ENCODE measurements around the gene KCNQ1.

DNA sequence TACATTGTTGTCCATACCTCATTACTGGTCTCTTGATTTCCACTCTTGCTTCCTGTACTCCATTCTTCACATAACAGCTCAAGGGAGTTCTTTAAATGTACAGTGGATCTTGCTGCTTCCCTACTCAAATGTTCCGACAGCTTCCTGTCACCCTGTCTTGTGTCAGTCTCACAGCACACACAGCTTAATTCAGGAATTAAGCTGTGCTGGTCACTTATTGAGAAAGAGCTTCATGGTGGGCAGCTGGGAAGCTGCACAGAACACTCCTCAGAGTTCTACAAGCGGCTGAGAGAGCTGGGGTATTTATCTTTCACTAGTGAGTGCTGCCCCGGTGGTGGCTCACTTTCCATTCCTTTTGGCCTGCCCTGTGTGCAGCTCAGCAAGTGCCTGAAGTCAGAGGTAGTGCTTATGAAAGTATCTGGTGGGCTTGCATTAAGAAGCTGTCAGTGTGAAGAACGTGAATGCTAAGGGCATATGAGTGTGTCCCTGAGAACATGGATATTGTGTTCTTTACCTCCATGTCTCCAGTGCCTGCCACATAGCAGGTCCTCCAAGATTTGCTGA lies 206.3 kb downstream of the KCNQ1 start:
- TF ChIP-seq CTCF (conservative IDR thresholded peaks at IDR 0.05) (no peak), EZH2 (IDR thresholded peaks at IDR 0.05; ENCODE audit: low read depth) (no peak)
